GM12878 (cell line): ENCODE measurements around the gene TRIM42. TPM values are rescaled to one million over a fixed set of nuclear protein-coding genes. Genes with fewer than 3 reads are reported as not detected.

Experiments
- ATAC-seq: fragments of 200-7000 bp; cut with Tn5 transposase; 3 replicates; pipeline ENCODE4 v1.9.1; 2020; ENCODE audit warnings: mild to moderate bottlenecking, moderate library complexity
- BruUV-seq: library from RNA; stranded (reverse); fragments of 400-500 nt; replicated peaks from 2 replicates; lab custom pipeline; 2021; lab: Mats Ljungman, UMichigan
- CTCF ChIA-PET: fragments of 300-600 bp; sonication (Branson Sonifier 250); formaldehyde crosslinking; extraction: SDS; loops from one replicate; lab custom pipeline; 2021; ENCODE audit warnings: inconsistent platforms; lab: Yijun Ruan, JAX
- POLR2A ChIA-PET: fragments of 350-600 bp; formaldehyde crosslinking; extraction: SDS; loops from one replicate; lab custom pipeline; 2021; ENCODE audit warnings: inconsistent platforms; lab: Charles Lee
- RAD21 ChIA-PET: fragments of 300-600 bp; sonication (Branson Sonifier 250); formaldehyde crosslinking; loops from one replicate; lab custom pipeline; 2023; ENCODE audit warnings: antibody characterized with exemption; ENCODE audit not compliant: unreplicated experiment; lab: Charles Lee
- SMC1A ChIA-PET: fragments of 300-600 bp; sonication (Branson Sonifier 250); formaldehyde crosslinking; loops from one replicate; lab custom pipeline; 2023; ENCODE audit not compliant: unreplicated experiment, uncharacterized antibody; lab: Charles Lee
- DNase-seq: peaks from one replicate; pipeline ENCODE4 v3.0.0-alpha.2; 2011; ENCODE audit warnings: low read depth, low spot score
- FAIRE-seq: peaks from 3 replicates; lab custom pipeline; 2011; peaks lifted over from hg19 to GRCh38; lab: Jason Lieb, UNC
- H2AFZ ChIP-seq: 2 replicates; pipeline ENCODE4 v1.6.0; 2011; ENCODE audit warnings: low read depth, low read length, control low read depth; ENCODE audit not compliant: control insufficient read depth
- H3K27ac ChIP-seq: 2 replicates; pipeline ENCODE4 v1.5.1; 2011; ENCODE audit warnings: control low read depth; ENCODE audit not compliant: control insufficient read depth, insufficient read depth
- H3K27me3 ChIP-seq, 2 experiments: replicated peaks in 1 of 2; 2 replicates each; pipeline versions ENCODE4 v1.6.0 to v1.6.1; 2011; ENCODE audit warnings: low read length in 1 of 2; ENCODE audit not compliant: control insufficient read depth in 2 of 2, insufficient read depth in 2 of 2
- H3K36me3 ChIP-seq, 2 experiments: 2 replicates each; pipeline ENCODE4 v1.5.1; 2011; ENCODE audit warnings: low read length in 1 of 2; ENCODE audit not compliant: control insufficient read depth in 2 of 2, insufficient read depth in 2 of 2
- H3K4me1 ChIP-seq: 2 replicates; pipeline ENCODE4 v1.6.1; 2011; ENCODE audit warnings: mild to moderate bottlenecking, low read length, moderate library complexity, mixed read lengths; ENCODE audit not compliant: control insufficient read depth, insufficient read depth
- H3K4me2 ChIP-seq: 2 replicates; pipeline ENCODE4 v1.6.0; 2011; ENCODE audit warnings: control low read depth; ENCODE audit not compliant: control insufficient read depth, insufficient read depth
- H3K4me3 ChIP-seq: fragments of 200-600 bp; sonication (generic); 2 replicates; pipeline ENCODE4 v1.5.1; 2016
- H3K79me2 ChIP-seq: 2 replicates; pipeline ENCODE4 v1.6.0; 2011; ENCODE audit warnings: low read length; ENCODE audit not compliant: control insufficient read depth, insufficient read depth
- H3K9ac ChIP-seq: 2 replicates; pipeline ENCODE4 v1.8.0; 2011; ENCODE audit warnings: low read length, control low read depth, mixed read lengths; ENCODE audit not compliant: control insufficient read depth, insufficient read depth
- H3K9me3 ChIP-seq: replicated peaks from 3 replicates; pipeline ENCODE4 v1.5.1; 2011; ENCODE audit warnings: mild to moderate bottlenecking, low read length; ENCODE audit not compliant: control insufficient read depth, insufficient read depth
- H4K20me1 ChIP-seq: 2 replicates; pipeline ENCODE4 v1.6.0; 2011; ENCODE audit not compliant: control insufficient read depth, insufficient read depth
- ATF2 ChIP-seq: IDR thresholded peaks from 2 replicates; pipeline ENCODE4 v1.6.1; 2012; ENCODE audit warnings: low read length, inconsistent platforms
- BACH1 ChIP-seq: fragments of 450-650 bp; IDR thresholded peaks from 2 replicates; pipeline ENCODE4 v1.6.1; 2017; ENCODE audit warnings: mild to moderate bottlenecking, borderline replicate concordance
- CREB1 ChIP-seq: IDR thresholded peaks from 2 replicates; pipeline ENCODE4 v1.6.1; 2012; ENCODE audit warnings: low read depth, mild to moderate bottlenecking, inconsistent platforms
- EZH2 ChIP-seq: IDR thresholded peaks from 2 replicates; pipeline ENCODE4 v1.6.1; 2012; ENCODE audit warnings: low read depth, mild to moderate bottlenecking, control low read depth, inconsistent platforms, low read length, borderline replicate concordance; ENCODE audit not compliant: control insufficient read depth
- HDGF ChIP-seq: fragments of 450-650 bp; IDR thresholded peaks from 2 replicates; pipeline ENCODE4 v1.6.1; 2016; ENCODE audit warnings: antibody characterized with exemption
- MAX ChIP-seq: IDR thresholded peaks from 2 replicates; pipeline ENCODE4 v1.6.1; 2012; ENCODE audit warnings: low read depth, low read length, improper control_type of control experiment
- MTA2 ChIP-seq: fragments of 450-650 bp; IDR thresholded peaks from 2 replicates; pipeline ENCODE4 v1.6.1; 2016; ENCODE audit warnings: low read depth, mild to moderate bottlenecking, moderate library complexity
- MXI1 ChIP-seq: fragments of 150-350 bp; IDR thresholded peaks from 2 replicates; pipeline ENCODE4 v1.6.1; 2011; ENCODE audit warnings: low read depth, mild to moderate bottlenecking, inconsistent platforms, low read length, improper control_type of control experiment
- NFXL1 ChIP-seq: fragments of 450-650 bp; IDR thresholded peaks from 2 replicates; pipeline ENCODE4 v1.6.1; 2017; ENCODE audit warnings: antibody characterized with exemption, mild to moderate bottlenecking, borderline replicate concordance
- NR2F1 ChIP-seq: fragments of 450-650 bp; conservative IDR thresholded peaks from 2 replicates; pipeline ENCODE4 v1.6.1; 2017; ENCODE audit warnings: mild to moderate bottlenecking
- POLR2A ChIP-seq: IDR thresholded peaks from 2 replicates; pipeline ENCODE4 v1.6.1; 2011; ENCODE audit warnings: low read depth, mild to moderate bottlenecking, low read length
- POLR2AphosphoS2 ChIP-seq: IDR thresholded peaks from 2 replicates; pipeline ENCODE4 v1.6.1; 2011; ENCODE audit warnings: low read depth, mild to moderate bottlenecking, low read length, improper control_type of control experiment, moderate library complexity
- POLR2AphosphoS5 ChIP-seq: IDR thresholded peaks from 2 replicates; pipeline ENCODE4 v1.6.1; 2011; ENCODE audit warnings: mild to moderate bottlenecking, low read length, inconsistent platforms
- SIX5 ChIP-seq: IDR thresholded peaks from 2 replicates; pipeline ENCODE4 v1.6.1; 2011; ENCODE audit warnings: mild to moderate bottlenecking, low read depth, low read length, moderate library complexity; ENCODE audit not compliant: severe bottlenecking
- TCF7 ChIP-seq: IDR thresholded peaks from 2 replicates; pipeline ENCODE4 v1.6.1; 2014; ENCODE audit warnings: antibody characterized with exemption, borderline replicate concordance
- WRNIP1 ChIP-seq: IDR thresholded peaks from 2 replicates; pipeline ENCODE4 v1.6.1; 2011; ENCODE audit warnings: low read depth, low read length, improper control_type of control experiment, borderline replicate concordance
- ZNF217 ChIP-seq: fragments of 450-650 bp; IDR thresholded peaks from 2 replicates; pipeline ENCODE4 v1.6.1; 2017; ENCODE audit warnings: antibody characterized with exemption, mild to moderate bottlenecking
- ZNF274 ChIP-seq: IDR thresholded peaks from one replicate; pipeline ENCODE4 v1.8.0; 2011; ENCODE audit not compliant: insufficient read length, insufficient read depth
- ZNF622 ChIP-seq: fragments of 450-650 bp; IDR thresholded peaks from 2 replicates; pipeline ENCODE4 v1.6.1; 2017; ENCODE audit warnings: mild to moderate bottlenecking, inconsistent platforms
- ZSCAN29 ChIP-seq: fragments of 450-650 bp; IDR thresholded peaks from 2 replicates; pipeline ENCODE4 v1.6.1; 2017; ENCODE audit warnings: mild to moderate bottlenecking, moderate library complexity
- in situ Hi-C: fragments of 300-500 bp; cut with MboI; formaldehyde crosslinking; loops from 9 replicates; pipeline ENCODE4 v1.14.3; 2018; ENCODE audit warnings: mixed read lengths
- intact Hi-C: fragments of 100-400 bp; cut with micrococcal nuclease; formaldehyde crosslinking; loops from one replicate; pipeline ENCODE4 v1.14.2; 2022; ENCODE audit not compliant: unreplicated experiment
- polyA plus RNA-seq, 11 experiments: library from polyadenylated mRNA; depleted of rRNA in 4 of 11; unstranded in 6 of 11; stranded (reverse) in 5 of 11; fragments of >200 nt; fragmentation: Nextera tagmentation in 4 of 11; fragmentation: Illumina TruSeq in 1 of 11; extraction: Ambion mirVana in 4 of 11; extraction: Trizol in 1 of 11; gene quantifications; 1 replicate in 1 of 11; 2 replicates in 10 of 11; pipeline versions ENCODE4 v1.2.1 to v1.2.3, GENCODE V29; 2011 to 2016; ENCODE audit warnings: inconsistent platforms in 2 of 11, missing spikeins in 2 of 11, low read depth in 1 of 11
- total RNA-seq, 4 experiments: library from RNA; depleted of rRNA in 3 of 4; stranded (reverse); fragments of >200 nt in 3 of 4; fragmentation: Illumina TruSeq in 1 of 4; extraction: Trizol in 1 of 4; gene quantifications; 2 replicates each; pipeline versions ENCODE4 v1.2.1 to v1.2.3, GENCODE V29; 2013 to 2021
- TF ChIP-seq, protein P1 (sequence below): fragments of 450-650 bp; IDR thresholded peaks from 2 replicates; pipeline ENCODE4 v1.6.1; 2014; ENCODE audit warnings: mild to moderate bottlenecking
- TF ChIP-seq, protein P2 (sequence below): fragments of 450-650 bp; IDR thresholded peaks from 2 replicates; pipeline ENCODE4 v1.6.1; 2017; ENCODE audit warnings: mild to moderate bottlenecking

TRIM42 gene
- total and polyA plus RNA-seq, 10 of the 15 experiments (the other 5 are each of a cell fraction or from before 2014, with no cell fraction given): 0.03 TPM; not detected in 9

- TF ChIP-seq ZNF217 (no peak), MTA2 (no peak), ZNF274 (no peak), SIX5 (no peak), POLR2AphosphoS2 (no peak), ZSCAN29 (no peak), TCF7 (no peak), CREB1 (no peak)
Observed at GRCh38 chr3:140705954-140706353, 28.1 kb downstream of the TRIM42 start (continued).

DNA sequence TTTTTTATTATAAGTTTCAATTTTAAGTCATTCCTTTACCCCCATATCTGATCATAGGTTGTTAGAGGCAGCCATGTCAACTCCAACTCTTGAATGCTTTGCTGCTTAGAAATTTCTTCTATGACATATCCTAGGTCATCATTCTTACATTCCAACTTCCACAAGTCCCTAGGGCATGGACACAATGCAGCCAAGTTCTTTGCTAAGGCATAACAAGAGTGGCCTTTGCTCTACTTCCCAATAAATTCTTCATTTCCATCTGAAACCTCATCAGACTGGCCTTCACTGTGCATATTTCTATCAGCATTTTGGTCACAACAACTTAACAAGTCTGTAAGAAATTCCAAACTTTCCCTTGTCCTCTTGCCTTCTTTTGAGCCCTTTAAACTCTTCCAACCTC, 28.5 kb downstream of the TRIM42 start:
- no peak for FAIRE-seq
- Histone ChIP-seq H3K4me1 (no peaks in the 10 kb centered on the region), H3K4me3 (no peak overlapping the region), H3K27me3 (no peaks in the 10 kb centered on the region), H2AFZ (no peak overlapping the region), H3K9ac (no peak overlapping the region), H3K9me3 (no peaks in the 10 kb centered on the region; the same call in 2 of the 3 replicates), H3K4me2 (no peak overlapping the region), H3K27ac (no peak overlapping the region), H3K36me3 (no peaks in the 10 kb centered on the region), H3K79me2 (no peaks in the 10 kb centered on the region), H4K20me1 (no peaks in the 10 kb centered on the region)
- intact Hi-C loops (no loop called here), in situ Hi-C loops (no loop called here)
- CTCF ChIA-PET: no interaction called here
- no TSS peak for BruUV-seq
- ATAC-seq: no peak
- RAD21 ChIA-PET: no interaction called here
- SMC1A ChIA-PET: no interaction called here
- POLR2A ChIA-PET: no interaction called here
- DNase-seq: no peak
- TF ChIP-seq NR2F1 (no peak), ZNF622 (no peak), MXI1 (no peak), BACH1 (no peak), EZH2 (no peak), ZNF274 (no peak), NFXL1 (no peak), MAX (no peak), POLR2AphosphoS5 (no peak), HDGF (no peak), POLR2A (no peak), ATF2 (no peak), WRNIP1 (no peak)
- TF ChIP-seq, protein P1, sequence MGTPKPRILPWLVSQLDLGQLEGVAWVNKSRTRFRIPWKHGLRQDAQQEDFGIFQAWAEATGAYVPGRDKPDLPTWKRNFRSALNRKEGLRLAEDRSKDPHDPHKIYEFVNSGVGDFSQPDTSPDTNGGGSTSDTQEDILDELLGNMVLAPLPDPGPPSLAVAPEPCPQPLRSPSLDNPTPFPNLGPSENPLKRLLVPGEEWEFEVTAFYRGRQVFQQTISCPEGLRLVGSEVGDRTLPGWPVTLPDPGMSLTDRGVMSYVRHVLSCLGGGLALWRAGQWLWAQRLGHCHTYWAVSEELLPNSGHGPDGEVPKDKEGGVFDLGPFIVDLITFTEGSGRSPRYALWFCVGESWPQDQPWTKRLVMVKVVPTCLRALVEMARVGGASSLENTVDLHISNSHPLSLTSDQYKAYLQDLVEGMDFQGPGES: no peak
- TF ChIP-seq, protein P2, sequence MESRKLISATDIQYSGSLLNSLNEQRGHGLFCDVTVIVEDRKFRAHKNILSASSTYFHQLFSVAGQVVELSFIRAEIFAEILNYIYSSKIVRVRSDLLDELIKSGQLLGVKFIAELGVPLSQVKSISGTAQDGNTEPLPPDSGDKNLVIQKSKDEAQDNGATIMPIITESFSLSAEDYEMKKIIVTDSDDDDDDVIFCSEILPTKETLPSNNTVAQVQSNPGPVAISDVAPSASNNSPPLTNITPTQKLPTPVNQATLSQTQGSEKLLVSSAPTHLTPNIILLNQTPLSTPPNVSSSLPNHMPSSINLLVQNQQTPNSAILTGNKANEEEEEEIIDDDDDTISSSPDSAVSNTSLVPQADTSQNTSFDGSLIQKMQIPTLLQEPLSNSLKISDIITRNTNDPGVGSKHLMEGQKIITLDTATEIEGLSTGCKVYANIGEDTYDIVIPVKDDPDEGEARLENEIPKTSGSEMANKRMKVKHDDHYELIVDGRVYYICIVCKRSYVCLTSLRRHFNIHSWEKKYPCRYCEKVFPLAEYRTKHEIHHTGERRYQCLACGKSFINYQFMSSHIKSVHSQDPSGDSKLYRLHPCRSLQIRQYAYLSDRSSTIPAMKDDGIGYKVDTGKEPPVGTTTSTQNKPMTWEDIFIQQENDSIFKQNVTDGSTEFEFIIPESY: no peak
